ENCODE results near the gene TBCD. TPM values are rescaled to one million over a fixed set of nuclear protein-coding genes. Genes with fewer than 3 reads are reported as not detected.

TBCD gene
- total RNA-seq, 3 donors from 2014 or later, result 41.3 to 76.0 (median 55.4) TPM

DNA sequence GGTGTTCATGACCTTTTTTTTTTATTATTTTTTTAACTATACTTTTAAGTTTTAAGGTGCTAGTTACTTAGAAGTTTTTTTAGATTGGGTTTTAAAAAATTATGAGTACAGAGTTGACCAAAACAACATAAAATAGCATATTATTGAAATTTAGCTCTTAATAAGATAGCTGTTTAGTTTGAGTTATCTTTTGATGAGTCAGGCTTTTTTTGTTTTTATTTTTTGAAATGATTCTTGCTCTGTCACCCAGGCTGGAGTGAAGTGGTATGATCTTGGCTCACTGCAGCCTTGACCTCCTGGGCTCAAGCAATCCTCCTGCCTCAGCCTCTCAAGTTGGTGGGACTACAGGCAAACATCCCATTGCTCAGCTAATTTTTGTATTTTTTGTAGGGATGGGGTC is 74.3 kb downstream of the TBCD start:
- no peak for DNase-seq
- no peak for ATAC-seq

DNA sequence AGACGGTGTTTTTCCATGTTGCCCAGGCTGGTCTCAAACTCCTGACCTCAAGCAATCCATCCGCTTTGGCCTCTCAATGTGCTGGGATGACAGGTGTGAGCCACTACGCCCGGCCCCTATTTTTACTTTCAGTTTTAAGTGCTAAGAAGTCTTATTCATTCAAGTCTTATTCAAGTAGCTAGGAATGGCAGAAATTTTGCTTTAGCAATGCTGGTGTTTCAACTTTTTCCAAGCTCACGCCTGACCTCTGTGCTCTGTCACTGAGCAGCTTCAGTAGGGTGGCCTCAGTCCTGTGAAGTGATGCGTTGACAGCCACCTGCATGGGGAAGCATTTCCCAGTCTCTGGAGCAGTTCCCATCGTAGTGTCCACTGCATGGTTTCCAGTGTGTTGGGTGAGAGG is 75.1 kb downstream of the TBCD start:
- ATAC-seq, result no peak
- Histone ChIP-seq H3K4me1 (ENCODE audit: low read depth) (no peaks in the 10 kb centered on the region), H3K4me3 (no peak overlapping the region), H3K36me3 (ENCODE audit: low read depth) (no peaks in the 10 kb centered on the region), H3K9me3 (no peaks in the 10 kb centered on the region)
- DNase-seq, result no peak
- intact Hi-C loops (cut with DNase I, micrococcal nuclease), result no loop called here
- TF ChIP-seq, protein P1, sequence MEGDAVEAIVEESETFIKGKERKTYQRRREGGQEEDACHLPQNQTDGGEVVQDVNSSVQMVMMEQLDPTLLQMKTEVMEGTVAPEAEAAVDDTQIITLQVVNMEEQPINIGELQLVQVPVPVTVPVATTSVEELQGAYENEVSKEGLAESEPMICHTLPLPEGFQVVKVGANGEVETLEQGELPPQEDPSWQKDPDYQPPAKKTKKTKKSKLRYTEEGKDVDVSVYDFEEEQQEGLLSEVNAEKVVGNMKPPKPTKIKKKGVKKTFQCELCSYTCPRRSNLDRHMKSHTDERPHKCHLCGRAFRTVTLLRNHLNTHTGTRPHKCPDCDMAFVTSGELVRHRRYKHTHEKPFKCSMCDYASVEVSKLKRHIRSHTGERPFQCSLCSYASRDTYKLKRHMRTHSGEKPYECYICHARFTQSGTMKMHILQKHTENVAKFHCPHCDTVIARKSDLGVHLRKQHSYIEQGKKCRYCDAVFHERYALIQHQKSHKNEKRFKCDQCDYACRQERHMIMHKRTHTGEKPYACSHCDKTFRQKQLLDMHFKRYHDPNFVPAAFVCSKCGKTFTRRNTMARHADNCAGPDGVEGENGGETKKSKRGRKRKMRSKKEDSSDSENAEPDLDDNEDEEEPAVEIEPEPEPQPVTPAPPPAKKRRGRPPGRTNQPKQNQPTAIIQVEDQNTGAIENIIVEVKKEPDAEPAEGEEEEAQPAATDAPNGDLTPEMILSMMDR (IDR thresholded peaks at IDR 0.05), result no peak

More for the DNA sequence above, 74.3 kb downstream of the TBCD start:
- Histone ChIP-seq H3K4me1 (ENCODE audit: low read depth) (no peaks in the 10 kb centered on the region), H3K36me3 (ENCODE audit: low read depth) (no peaks in the 10 kb centered on the region), H3K4me3 (no peak overlapping the region), H3K9me3 (no peaks in the 10 kb centered on the region)
- intact Hi-C loops (cut with DNase I, micrococcal nuclease), result no loop called here
- TF ChIP-seq, protein P1 (IDR thresholded peaks at IDR 0.05), result no peak

DNA sequence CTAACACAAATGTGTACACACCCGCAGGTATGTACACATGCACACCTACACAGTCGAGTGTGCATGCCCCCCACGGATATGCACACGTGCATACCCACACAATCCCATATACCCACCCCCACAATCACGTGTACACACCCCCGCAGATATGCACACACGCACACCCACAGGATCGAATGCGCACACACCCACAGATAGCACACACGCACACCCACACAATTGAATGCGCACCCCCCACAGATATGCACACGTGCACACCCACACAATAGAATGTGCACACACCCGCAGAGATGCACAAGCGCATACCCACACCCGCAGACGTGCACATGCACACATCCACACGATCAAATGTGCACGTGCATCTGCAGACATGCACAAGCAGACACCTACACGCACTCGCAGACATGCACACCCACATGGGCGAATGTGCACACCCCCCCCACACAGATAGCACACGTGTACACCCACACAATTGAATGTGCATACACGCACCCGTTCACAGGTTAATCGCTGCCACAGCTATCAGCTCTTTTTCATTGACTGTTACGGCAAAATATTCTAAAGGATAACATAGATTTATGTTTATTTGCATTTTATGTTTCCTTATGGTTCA is 77.1 kb downstream of the TBCD start:
- no peaks in the 10 kb centered on the region for H3K4me1 ChIP-seq (ENCODE audit: low read depth)
- ATAC-seq (no peak), DNase-seq (peak in 1 of 3 donors; percentile 13)
- no peaks in the 10 kb centered on the region for H3K36me3 ChIP-seq (ENCODE audit: low read depth)
- intact Hi-C loops (cut with DNase I, micrococcal nuclease), result no loop called here
- TF ChIP-seq, protein P1 (IDR thresholded peaks at IDR 0.05), result no peak
- no peaks in the 10 kb centered on the region for H3K9me3 ChIP-seq
- no peak overlapping the region for H3K4me3 ChIP-seq

DNA sequence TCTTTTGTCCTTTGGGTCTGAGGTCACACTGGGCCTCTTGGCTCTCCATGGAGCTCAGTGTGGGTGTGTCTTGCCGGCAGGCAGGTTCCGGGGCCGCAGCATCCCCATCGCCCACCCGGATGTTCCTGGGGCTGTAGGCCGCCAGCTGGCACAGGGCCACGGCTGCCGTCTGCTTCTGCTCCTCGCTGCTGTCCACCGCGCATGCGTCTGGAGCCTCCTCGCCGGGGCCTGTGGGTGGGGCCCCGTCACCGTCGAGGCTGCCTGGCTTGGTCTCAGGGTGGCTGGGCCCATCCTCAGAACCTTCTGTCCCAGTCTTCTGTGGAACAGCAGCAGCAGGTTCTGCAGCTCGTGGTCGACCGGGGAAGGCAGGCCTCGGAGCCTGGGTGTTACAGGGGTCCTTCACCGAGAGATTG is 78.4 kb downstream of the TBCD start:
- intact Hi-C loops (cut with DNase I, micrococcal nuclease), result no loop called here
- ATAC-seq, result no peak

DNA sequence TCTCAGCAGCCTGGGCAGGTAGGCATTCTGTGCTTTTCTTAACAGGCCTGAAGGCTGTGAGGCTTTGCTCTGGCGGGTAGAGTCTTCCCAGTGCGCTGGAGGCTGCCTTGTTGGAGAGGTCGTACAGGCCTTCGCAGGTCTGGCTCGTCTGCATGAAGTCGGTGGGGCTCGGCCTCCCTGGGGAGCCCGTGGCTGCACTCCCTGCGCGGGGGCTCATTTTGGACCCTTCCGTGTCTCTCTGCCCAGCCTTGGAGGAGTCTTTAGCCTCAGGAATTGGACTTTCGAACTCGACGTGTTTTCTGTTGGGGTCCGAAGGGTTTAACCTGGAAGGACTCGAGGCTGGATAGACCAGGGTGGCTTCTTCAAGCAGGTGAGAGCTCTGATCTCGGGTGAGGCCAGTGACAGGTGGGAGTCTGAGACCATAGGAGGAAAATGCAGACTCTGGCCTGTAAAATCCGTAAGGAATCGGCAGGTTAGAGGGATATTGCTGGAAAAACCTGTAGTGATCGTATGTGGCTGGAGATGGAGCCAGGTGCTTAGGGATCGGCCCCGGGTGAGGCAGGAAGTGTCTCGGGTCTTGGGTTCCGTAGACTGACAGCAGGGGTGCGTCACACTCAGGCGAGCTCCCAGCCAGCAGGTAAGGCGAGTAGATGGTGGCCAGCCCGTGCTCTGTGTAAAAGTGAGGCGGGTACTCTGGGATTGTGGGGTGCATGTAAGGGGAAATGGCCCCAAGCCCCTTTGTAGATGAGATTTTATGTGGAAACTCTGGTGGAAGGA is 79.4 kb downstream of the TBCD start:
- ATAC-seq (no peak), DNase-seq (peak in 1 of 3 donors; percentile 12)
- H3K9me3 ChIP-seq, result no peaks in the 10 kb centered on the region
- TF ChIP-seq, protein P1 (IDR thresholded peaks at IDR 0.05), result no peak
- H3K4me3 ChIP-seq, result no peak overlapping the region
- no peaks in the 10 kb centered on the region for H3K4me1 ChIP-seq (ENCODE audit: low read depth)
- intact Hi-C loops (cut with DNase I, micrococcal nuclease), result no loop called here
- no peaks in the 10 kb centered on the region for H3K36me3 ChIP-seq (ENCODE audit: low read depth)

More for the DNA sequence above, 78.4 kb downstream of the TBCD start:
- TF ChIP-seq, protein P1 (IDR thresholded peaks at IDR 0.05), result no peak
- H3K9me3 ChIP-seq, result no peaks in the 10 kb centered on the region
- H3K36me3 ChIP-seq (ENCODE audit: low read depth), result no peaks in the 10 kb centered on the region
- H3K4me1 ChIP-seq (ENCODE audit: low read depth), result no peaks in the 10 kb centered on the region
- DNase-seq, result peak in 1 of 3 donors; percentile 43
- H3K4me3 ChIP-seq, result no peak overlapping the region

Data from mucosa of descending colon (tissue), 3 donors.